Large intestine (tissue), 12 donors: ENCODE results near the gene SENP3. TPM values are rescaled to one million over a fixed set of nuclear protein-coding genes. Genes with fewer than 3 reads are reported as not detected.

Experiments used
- DNase-seq, 2 donors: peaks; one replicate each; pipeline versions ENCODE4 v3.0.0 to v3.0.0-alpha.2; 2013
- H3K27ac ChIP-seq: one replicate; pipeline ENCODE4 v1.5.1; 2013; ENCODE audit warnings: low read length
- H3K27me3 ChIP-seq: 2 replicates; pipeline ENCODE4 v1.6.1; 2013; ENCODE audit warnings: low read length; ENCODE audit not compliant: control insufficient read depth, insufficient read depth
- H3K36me3 ChIP-seq: 2 replicates; pipeline ENCODE4 v1.6.1; 2013; ENCODE audit warnings: low read length; ENCODE audit not compliant: control insufficient read depth, insufficient read depth
- H3K4me1 ChIP-seq: one replicate; pipeline ENCODE4 v1.6.1; 2013; ENCODE audit warnings: low read length; ENCODE audit not compliant: control insufficient read depth, insufficient read depth
- H3K4me3 ChIP-seq: one replicate; pipeline ENCODE4 v1.5.1; 2013; ENCODE audit warnings: low read length
- H3K9me3 ChIP-seq: one replicate; pipeline ENCODE4 v1.6.1; 2013; ENCODE audit warnings: mild to moderate bottlenecking, low read depth, low read length, moderate library complexity; ENCODE audit not compliant: control insufficient read depth
- WGBS: methylation state at CpG from one replicate; pipeline ENCODE4 v1.1.5; 2013; ENCODE audit warnings: low lambda C conversion rate; ENCODE audit not compliant: insufficient coverage; 5-methylcytosine and 5-hydroxymethylcytosine counted together
- long read RNA-seq, 11 donors: transcript quantifications; one replicate each; lab custom pipeline, GENCODE V29; 2026
- polyA plus RNA-seq: library from polyadenylated mRNA; unstranded; fragments of 120-200 nt; gene quantifications from one replicate; pipeline ENCODE4 v1.2.1, GENCODE V29; 2013

SENP3 gene
- polyA plus RNA-seq = 47.7 TPM
- long read RNA-seq, donor 1, transcript SENP3-205 (1 exons, 527 nt) = major isoform, 37 of 38 reads
- long read RNA-seq, donor 1, partial matches to known transcripts = 0 of 38 reads
- long read RNA-seq, donor 1, other reads (novel, unspliced or antisense) = 0 of 38 reads
- long read RNA-seq, donor 2, transcript SENP3-205 (1 exons, 527 nt) = major isoform, 82 of 107 reads
- long read RNA-seq, donor 2, partial matches to known transcripts = 23 of 107 reads
- long read RNA-seq, donor 2, other reads (novel, unspliced or antisense) = 0 of 107 reads
- long read RNA-seq, donor 3 = 0 reads
- long read RNA-seq, donor 4, transcript SENP3-205 (1 exons, 527 nt) = major isoform, 5 of 5 reads
- long read RNA-seq, donor 4, partial matches to known transcripts = 0 of 5 reads
- long read RNA-seq, donor 4, other reads (novel, unspliced or antisense) = 0 of 5 reads
- long read RNA-seq, donor 5, transcript SENP3-205 (1 exons, 527 nt) = major isoform, 39 of 41 reads
- long read RNA-seq, donor 5, partial matches to known transcripts = 0 of 41 reads
- long read RNA-seq, donor 5, other reads (novel, unspliced or antisense) = 0 of 41 reads
- long read RNA-seq, donor 6, transcript SENP3-205 (1 exons, 527 nt) = major isoform, 76 of 87 reads
- long read RNA-seq, donor 6, partial matches to known transcripts = 9 of 87 reads
- long read RNA-seq, donor 6, other reads (novel, unspliced or antisense) = 0 of 87 reads
- long read RNA-seq, donor 7, transcript SENP3-205 (1 exons, 527 nt) = major isoform, 33 of 35 reads
- long read RNA-seq, donor 7, partial matches to known transcripts = 0 of 35 reads
- long read RNA-seq, donor 7, other reads (novel, unspliced or antisense) = 0 of 35 reads
- long read RNA-seq, donor 8, transcript SENP3-205 (1 exons, 527 nt) = major isoform, 57 of 77 reads
- long read RNA-seq, donor 8, partial matches to known transcripts = 7 of 77 reads
- long read RNA-seq, donor 8, other reads (novel, unspliced or antisense) = 10 of 77 reads
- long read RNA-seq, donor 9, transcript SENP3-205 (1 exons, 527 nt) = major isoform, 57 of 71 reads
- long read RNA-seq, donor 9, partial matches to known transcripts = 12 of 71 reads
- long read RNA-seq, donor 9, other reads (novel, unspliced or antisense) = 0 of 71 reads
- long read RNA-seq, donor 10, transcript SENP3-205 (1 exons, 527 nt) = major isoform, 39 of 50 reads
- long read RNA-seq, donor 10, transcript SENP3-201 (11 exons, 2,611 nt) = minor isoform, 5 of 50 reads
- long read RNA-seq, donor 10, partial matches to known transcripts = 5 of 50 reads
- long read RNA-seq, donor 10, other reads (novel, unspliced or antisense) = 0 of 50 reads
- long read RNA-seq, donor 11, transcript SENP3-205 (1 exons, 527 nt) = major isoform, 34 of 36 reads
- long read RNA-seq, donor 11, partial matches to known transcripts = 0 of 36 reads
- long read RNA-seq, donor 11, other reads (novel, unspliced or antisense) = 0 of 36 reads

- Histone ChIP-seq H3K27me3 (no peaks in the 10 kb centered on the region), H3K27ac (peak within 1 kb of the TSS; percentile 99), H3K36me3 (peaks cover 34% of the 10 kb centered on the region), H3K4me1 (peaks cover 54% of the 10 kb centered on the region), H3K9me3 (no peaks in the 10 kb centered on the region), H3K4me3 (peak within 1 kb of the TSS; percentile 87)
- no CpG with 5 or more reads among the region's 82 CpGs for WGBS
- DNase-seq = peak; percentile 93 to 94
These were observed at the start of gene SENP3 for GRCh38 chr17:7561589-7562207. Gene SENP3, plus strand, starts transcription at chr17:7561919. Its CDS starts 1,158 bp downstream, at chr17:7563077.

- Histone ChIP-seq H3K9me3 (no peaks in the 10 kb centered on the region), H3K27ac (no peak overlapping the region), H3K27me3 (no peaks in the 10 kb centered on the region), H3K36me3 (peaks cover 70% of the 10 kb centered on the region), H3K4me3 (no peak overlapping the region), H3K4me1 (peaks cover 12% of the 10 kb centered on the region)
- WGBS = 100% methylated on average over 1 of the region's 15 CpGs
- no peak for DNase-seq
These were observed 49.6 kb upstream of the SENP3 start for GRCh38 chr17:7512105-7512504.

DNA sequence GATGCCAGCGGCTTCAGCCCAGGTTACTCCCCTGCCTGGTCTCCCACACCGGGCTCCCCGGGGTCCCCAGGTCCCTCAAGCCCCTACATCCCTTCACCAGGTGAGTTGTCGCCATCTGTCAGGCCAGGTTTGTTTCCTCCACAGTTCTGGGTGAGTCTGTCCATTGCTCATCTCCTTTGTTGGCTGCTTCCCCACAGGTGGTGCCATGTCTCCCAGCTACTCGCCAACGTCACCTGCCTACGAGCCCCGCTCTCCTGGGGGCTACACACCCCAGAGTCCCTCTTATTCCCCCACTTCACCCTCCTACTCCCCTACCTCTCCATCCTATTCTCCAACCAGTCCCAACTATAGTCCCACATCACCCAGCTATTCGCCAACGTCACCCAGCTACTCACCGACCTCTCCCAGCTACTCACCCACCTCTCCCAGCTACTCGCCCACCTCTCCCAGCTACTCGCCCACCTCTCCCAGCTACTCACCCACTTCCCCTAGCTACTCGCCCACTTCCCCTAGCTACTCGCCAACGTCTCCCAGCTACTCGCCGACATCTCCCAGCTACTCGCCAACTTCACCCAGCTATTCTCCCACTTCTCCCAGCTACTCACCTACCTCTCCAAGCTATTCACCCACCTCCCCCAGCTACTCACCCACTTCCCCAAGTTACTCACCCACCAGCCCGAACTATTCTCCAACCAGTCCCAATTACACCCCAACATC, 48.7 kb upstream of the SENP3 start:
- H3K27ac ChIP-seq = no peak overlapping the region
- no peak for DNase-seq
- peaks cover 65% of the 10 kb centered on the region for H3K36me3 ChIP-seq
- peaks cover 12% of the 10 kb centered on the region for H3K4me1 ChIP-seq
- no peaks in the 10 kb centered on the region for H3K27me3 ChIP-seq
- H3K9me3 ChIP-seq = no peaks in the 10 kb centered on the region
- no peak overlapping the region for H3K4me3 ChIP-seq
- WGBS = 95% methylated on average over 8 of the region's 20 CpGs

- Histone ChIP-seq H3K9me3 (no peaks in the 10 kb centered on the region), H3K36me3 (peaks cover 56% of the 10 kb centered on the region), H3K4me1 (peaks cover 12% of the 10 kb centered on the region), H3K27me3 (no peaks in the 10 kb centered on the region), H3K4me3 (no peak overlapping the region), H3K27ac (no peak overlapping the region)
- no peak for DNase-seq
- WGBS = no CpG with 5 or more reads among the region's 17 CpGs
These were observed 47.8 kb upstream of the SENP3 start for GRCh38 chr17:7513850-7514419.

DNA sequence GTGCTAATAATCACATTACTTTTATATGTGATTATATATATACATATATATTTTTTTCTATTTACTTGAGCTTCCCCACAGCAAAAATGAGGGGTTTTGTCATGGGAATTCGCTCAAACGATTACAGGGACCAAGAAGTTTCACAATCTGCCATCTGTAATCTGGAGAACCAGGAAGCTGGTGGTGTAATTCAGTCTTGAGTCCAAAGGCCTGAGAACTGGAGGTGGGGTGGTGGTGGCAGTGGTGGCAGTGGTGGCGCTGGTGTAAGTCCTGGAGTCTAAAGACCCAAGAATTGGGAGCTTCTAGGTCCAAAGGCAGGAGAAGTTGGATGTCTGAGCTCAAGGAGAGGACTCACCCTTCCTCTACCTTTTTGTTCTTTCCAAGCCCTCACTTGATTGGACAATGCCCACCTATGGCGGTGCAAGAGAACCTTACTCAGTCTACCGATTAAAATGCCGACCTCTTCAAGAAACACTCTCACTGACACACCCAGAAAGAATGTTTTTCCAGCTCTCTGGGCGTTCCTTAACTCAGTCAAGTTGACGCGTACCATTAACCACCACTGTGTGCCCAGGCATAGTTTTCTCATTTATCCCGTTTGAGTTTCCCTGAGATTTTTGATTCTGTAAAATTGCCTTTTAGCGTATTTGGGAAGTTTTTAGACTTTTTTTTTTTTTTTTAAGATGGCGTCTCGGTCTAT, 45.7 kb upstream of the SENP3 start:
- H3K4me1 ChIP-seq = peaks cover 12% of the 10 kb centered on the region
- peak overlapping the region; percentile 71 for H3K27ac ChIP-seq
- H3K36me3 ChIP-seq = peaks cover 36% of the 10 kb centered on the region
- H3K27me3 ChIP-seq = no peaks in the 10 kb centered on the region
- no peak overlapping the region for H3K4me3 ChIP-seq
- peak; percentile 84 to 93 for DNase-seq
- no CpG with 5 or more reads among the region's 13 CpGs for WGBS
- H3K9me3 ChIP-seq = no peaks in the 10 kb centered on the region

- WGBS = no CpG with 5 or more reads among the region's 10 CpGs
- Histone ChIP-seq H3K4me3 (no peak overlapping the region), H3K27ac (no peak overlapping the region), H3K4me1 (no peaks in the 10 kb centered on the region), H3K27me3 (no peaks in the 10 kb centered on the region), H3K36me3 (no peaks in the 10 kb centered on the region), H3K9me3 (peaks cover 11% of the 10 kb centered on the region)
- DNase-seq = no peak
These were observed 38.7 kb upstream of the SENP3 start for GRCh38 chr17:7523033-7523432.

GRCh38 chr17:7528842-7529241, 32.9 kb upstream of the SENP3 start:
- Histone ChIP-seq H3K9me3 (peaks cover 22% of the 10 kb centered on the region), H3K4me3 (no peak overlapping the region), H3K36me3 (no peaks in the 10 kb centered on the region), H3K4me1 (peaks cover 10% of the 10 kb centered on the region), H3K27ac (no peak overlapping the region), H3K27me3 (no peaks in the 10 kb centered on the region)
- DNase-seq = no peak

GRCh38 chr17:7530023-7530900, 31.5 kb upstream of the SENP3 start:
- H3K9me3 ChIP-seq = peaks cover 22% of the 10 kb centered on the region
- no peak overlapping the region for H3K4me3 ChIP-seq
- peaks cover 10% of the 10 kb centered on the region for H3K4me1 ChIP-seq
- no CpG with 5 or more reads among the region's 6 CpGs for WGBS
- no peaks in the 10 kb centered on the region for H3K36me3 ChIP-seq
- no peaks in the 10 kb centered on the region for H3K27me3 ChIP-seq
- H3K27ac ChIP-seq = no peak overlapping the region
- DNase-seq = no peak
